ENCODE measurements around the gene LUZP1.

- TF ChIP-seq POLR2AphosphoS5 (IDR thresholded peaks at IDR 0.05; ENCODE audit: low read depth, low read length) = no peak
- TF ChIP-seq TAF1 (IDR thresholded peaks at IDR 0.05; ENCODE audit: borderline replicate concordance, insufficient read depth, low read length) = no peak
Measured at GRCh38 chr1:23188434-23188884, 19.8 kb upstream of the LUZP1 start.
